Stimulated activated CD8-positive, alpha-beta memory T cell treated with anti-CD3 and anti-CD28 coated beads, Interleukin-15, amount 100 ng/mL, for 48 hours (primary cell): ENCODE measurements around the gene SFT2D3.

Source experiments
- DNase-seq, 2 donors: peaks; one replicate each; pipeline ENCODE4 v3.0.0-alpha.2; 2020; ENCODE audit warnings: low read depth in 2 of 2

SFT2D3 gene

DNA sequence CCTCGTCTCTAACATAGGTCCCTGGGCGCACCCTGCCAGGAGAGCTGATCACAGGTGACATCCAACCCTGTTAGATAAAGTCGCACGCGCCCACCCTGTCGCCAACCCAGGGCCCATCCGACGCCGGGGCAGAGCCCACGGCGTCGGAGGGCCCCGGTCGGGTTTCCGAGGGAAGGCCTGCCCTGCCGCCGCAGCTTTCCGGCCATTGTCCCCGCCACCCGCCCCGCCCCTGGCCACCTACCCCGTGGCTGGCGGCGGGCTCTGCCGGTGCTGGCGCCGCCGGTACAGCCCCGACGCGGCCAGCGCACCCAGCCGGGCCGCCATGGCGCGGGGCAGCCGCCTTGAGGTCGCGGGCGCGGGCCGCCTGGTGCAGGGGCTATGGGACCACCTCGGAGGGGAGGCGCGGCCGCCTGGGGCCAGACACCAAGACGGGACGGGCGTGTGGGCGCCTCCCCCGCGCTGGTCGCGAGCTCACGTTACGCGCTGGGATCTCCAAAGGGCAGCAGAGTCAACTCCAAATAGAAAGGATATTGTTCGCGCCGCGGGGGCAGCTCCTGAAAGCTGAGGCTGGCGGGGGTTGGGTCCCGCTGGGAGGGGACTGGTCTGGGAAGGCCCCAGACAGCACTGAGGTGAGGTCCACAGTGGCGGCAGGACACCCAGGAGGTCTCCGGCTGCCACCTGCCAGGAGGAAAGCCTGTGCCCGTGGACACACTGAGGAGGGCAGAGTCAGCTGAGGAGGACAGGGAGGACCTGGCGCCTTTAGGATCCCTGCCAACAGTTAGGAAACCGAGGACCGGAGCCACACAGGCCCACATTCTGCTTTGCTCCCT, 37.0 kb upstream of the SFT2D3 start:
- no peak for DNase-seq

DNA sequence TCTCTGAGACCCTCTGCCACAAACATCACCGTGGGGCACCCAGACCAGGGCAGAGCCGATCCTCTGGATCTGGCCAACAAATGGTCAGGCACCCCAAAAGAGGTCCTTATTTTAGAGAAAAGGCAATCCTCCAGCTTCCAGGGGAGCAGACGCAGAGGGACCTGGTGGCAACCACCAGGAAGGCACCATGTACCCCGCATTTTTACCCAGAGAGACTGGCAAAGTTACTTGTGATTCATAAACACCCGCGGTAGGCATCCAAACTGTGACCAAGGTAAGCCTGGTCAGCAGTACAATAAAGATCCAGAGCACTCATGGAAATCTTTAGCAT, 36.4 kb upstream of the SFT2D3 start:
- no peak for DNase-seq

DNA sequence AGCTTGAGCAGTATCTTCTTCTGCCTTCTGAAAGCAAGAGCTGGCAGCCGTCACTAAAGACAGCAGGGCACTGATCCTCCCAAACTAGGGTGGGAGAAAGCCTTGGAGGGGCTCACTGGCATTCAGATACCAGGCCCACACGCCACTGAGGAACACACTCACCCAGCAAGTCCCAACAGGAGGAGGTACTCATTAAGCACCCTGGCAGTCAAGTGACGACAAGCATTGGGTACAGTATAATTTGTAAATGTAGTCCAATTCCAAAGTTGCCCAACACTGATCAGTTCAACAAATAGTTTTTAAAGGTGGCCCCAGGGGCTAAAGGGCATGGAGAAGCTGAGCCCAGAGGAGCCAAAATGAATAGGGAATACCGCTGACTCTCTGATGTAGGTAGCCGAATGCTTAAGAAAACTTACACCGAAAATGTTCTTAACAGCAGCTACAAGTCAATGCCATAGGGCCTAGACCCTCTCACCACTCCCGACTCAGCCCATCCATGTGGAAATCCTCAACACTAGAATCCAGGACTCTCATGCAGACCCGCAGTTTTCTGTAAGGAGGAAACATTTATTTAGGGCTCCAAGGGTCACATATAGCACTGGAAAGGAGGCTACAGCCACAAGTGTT, 35.9 kb upstream of the SFT2D3 start:
- no peak for DNase-seq

DNA sequence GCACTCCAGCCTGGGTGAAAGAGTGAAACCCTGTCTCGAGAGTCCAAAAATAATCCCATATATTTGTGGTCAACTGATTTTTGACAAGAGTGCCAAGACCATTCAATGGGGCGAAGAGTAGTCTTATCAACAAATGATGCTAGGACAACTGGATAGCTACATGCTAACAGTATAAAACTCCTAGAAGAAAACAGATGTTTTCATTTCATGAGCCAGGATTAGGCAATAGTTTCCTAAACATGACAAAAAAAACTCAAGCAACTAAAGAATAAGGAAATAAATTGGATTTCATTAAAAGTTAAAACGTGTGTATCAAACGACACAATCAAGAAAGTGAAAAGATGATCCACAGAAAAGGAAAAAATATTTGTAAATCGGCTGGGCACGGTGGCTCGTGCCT, 32.2 kb upstream of the SFT2D3 start:
- no peak for DNase-seq

DNA sequence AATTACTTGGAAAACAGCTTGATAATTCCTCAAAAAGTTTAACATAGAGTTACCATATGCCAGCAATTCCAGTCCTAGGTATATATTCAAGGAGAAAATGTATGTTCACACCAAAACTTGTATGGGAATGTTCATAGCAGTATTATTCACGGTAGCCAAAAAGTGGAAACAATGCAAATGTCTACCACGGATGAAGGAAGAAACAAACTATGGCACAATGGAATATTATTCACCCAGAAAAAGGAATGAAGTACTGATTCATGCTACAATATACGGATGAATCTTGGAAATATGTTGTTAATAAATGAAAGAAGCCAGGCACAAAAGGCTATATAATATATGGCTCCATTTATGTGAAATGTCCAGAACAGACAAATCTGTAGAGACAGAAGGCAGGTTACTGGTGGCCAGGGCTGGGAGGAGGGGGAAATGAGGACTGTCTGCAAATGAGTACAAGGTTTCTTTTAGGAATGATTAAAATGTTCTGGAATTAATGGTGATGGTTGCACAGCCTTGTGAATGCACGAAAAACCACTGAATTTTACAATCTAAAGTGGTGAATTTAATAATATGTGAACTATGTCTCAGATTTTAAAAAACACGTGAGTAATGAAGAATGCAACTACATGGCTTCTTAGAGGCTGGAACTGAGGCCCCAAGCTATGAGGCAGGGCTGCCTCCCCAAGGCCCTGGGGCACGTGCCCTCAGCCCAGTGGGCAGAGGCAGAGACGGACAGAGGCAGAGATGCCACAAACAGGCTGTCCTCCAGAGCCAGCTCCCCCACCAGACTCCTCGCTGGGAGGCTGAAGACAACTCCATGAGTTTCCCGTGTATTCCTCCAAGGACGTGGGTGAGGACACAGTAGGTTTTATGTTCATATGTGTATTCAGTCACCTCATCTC, 31.0 kb upstream of the SFT2D3 start:
- no peak for DNase-seq

DNA sequence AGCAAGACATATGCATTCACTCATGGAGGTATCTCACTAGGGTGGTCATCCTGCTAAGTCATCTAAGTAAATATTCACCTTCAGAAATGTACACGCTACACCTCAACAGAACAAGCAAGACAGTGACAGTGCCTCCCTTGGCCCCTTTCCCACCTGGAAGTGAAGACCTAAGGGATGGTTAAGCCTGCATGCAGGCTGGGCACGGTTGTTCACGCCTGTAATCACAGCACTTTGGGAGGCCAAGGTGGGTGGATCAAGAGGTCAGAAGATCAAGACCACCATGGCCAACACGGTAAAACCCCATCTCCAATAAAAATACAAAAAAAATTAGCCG, 30.4 kb upstream of the SFT2D3 start:
- no peak for DNase-seq

DNA sequence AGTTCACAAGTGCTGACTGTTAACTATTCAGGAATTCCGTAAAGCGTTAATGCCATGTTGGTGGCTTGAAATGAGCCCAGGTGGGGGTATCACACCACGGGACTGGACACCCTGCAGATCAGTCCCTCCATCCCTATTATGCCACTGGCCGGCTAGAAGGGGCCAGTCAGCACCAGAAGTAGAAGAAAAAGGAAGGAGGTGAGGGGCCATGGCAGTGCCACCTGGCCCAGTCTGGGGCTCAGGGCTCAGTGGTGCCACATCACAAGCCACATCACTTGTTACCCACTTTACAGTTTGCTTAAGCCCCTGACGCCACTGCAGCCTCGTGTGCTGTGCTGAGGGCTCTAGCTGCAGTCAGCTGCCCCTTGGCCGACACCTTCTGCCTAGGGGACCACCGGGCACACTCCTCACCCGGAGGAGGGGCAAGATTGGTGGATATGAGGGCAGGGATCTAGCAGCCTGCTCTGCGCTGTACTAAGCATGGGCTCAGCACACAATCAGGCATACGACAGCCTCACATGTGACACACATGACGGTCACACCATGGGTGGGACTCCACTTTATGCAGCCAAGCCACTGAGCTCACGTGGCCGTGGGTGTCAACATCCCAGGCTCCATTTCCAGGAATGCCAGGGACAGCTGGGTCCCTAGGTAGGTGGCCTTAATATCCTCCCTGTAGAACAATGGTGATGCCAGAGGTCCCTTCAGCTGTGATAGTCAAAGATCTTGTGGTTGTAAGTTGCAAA, 29.6 kb upstream of the SFT2D3 start:
- DNase-seq, result no peak

DNA sequence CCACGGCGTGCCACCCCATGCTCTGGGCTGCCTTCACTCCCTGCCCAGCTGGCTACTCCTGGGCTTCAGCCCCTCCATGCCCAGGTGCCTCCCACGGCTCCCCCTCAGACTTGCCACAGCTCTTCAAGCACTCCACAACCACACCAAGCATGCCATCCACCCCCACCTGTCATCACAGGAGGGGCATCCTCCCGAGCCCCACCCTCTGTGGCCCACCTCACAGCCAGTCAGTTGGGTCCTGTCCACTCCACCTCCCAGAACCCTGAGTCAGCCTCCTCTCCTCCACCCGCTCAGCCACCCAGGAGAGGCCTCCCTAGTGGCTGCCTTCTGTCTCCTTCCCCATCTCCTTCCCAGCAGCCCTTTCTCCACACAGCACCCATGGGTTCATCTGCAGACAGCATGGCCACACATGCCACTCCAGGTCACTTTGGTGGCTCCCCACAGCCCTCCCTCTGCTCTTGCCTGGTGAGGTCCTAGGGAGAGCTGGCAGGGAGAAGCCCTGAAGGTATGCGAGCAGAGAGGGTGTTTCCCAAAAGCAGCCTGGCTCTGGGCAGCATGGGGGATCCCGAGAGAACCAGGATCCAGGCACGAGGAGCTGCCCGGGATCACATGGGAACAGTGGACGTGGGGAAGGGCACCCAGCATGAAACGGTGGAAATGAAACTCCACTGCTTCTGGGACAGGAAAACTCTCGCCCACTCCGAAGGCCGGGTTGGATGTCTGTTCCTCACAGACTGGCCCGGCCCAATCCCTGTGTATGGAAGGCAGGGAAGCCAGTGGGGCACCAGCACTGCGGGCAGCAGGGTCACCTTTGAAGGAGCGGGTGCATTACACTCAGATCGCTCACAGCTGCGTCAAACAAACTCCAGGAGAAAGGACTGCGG, 28.7 kb upstream of the SFT2D3 start:
- no peak for DNase-seq

DNA sequence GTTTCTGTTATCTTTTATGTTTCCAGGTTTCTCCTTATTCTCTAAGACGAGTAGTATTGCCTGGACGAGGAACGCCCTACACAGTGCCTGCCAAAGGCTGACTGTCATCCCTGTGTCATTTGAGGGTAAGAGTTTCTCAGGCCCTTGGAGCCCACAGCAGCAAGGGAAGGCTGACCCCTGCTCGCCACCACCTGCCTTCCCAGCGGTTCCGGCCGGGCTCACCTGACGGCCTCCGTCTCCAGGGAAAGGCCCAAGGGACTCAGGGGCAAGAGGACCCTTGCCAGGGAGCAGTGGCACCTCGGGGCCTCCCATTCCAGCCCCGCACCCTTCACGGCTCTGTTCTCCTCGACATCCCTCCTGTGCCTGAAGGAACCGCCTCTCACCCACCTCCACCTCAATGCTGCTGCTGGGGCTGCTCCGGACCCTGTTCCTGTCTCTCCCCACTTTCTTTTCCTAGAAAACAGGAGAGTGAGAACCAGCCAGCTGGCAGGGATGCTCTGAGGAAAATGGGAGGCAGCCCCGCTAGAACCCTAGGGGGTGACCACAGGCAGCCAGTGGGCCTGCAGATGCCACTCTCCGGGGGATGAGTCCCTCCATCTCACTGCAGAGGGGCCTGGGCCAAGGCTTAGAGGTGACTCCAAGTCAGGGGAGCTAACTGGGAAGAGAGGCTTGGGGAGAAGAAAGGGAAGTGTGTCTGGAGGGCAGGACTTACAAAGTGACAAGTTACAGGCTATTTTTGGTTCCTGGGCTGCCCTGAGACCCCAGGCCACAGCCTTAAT, 27.8 kb upstream of the SFT2D3 start:
- DNase-seq, result no peak

DNA sequence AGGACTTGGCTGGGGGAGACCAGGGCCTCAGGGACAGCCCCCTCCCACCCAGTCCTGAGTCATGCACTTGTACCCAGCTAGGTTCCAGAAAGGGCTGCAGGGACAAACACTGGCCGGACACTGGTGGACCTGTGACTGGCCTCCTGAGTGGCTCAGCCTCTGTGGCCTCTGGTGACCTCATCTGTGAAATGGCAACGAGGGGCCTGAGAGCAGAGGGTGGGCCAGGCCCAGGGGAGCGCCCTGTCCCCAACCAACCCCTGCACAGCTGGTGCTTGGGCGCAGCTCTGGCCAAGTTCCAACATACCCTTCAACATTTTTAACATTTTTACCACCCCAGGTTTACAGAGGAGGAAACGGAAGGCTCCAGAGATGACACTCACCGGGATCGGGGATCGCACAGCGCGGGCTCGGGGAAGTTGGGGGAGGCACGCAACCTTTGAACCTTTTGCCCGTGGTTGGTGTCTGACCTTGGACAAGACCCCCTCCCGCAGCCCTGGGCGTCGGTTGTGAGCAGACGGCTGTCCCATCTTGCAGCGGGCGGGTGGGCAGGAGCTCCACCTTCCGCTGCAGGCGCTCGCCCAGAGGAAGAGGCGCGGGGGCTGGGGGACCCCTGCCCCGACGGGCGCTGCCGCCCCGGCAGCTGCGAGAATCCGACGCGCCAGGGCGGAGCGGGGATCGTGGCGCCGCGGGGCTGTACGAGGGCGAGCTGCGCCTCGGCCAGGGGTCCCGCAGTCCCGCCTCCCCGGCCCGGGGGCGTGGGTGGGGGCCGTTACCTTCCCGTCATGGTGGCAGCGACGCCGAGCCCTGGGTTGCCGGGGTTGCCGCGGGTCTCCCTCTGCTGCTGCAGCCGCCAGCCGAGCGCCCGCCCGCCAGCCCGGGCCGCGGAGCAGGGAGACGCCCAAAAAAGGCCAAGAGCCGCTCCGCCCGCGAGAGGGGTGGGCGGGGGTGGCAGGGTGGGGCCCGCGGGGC, 26.8 kb upstream of the SFT2D3 start:
- no peak for DNase-seq

DNA sequence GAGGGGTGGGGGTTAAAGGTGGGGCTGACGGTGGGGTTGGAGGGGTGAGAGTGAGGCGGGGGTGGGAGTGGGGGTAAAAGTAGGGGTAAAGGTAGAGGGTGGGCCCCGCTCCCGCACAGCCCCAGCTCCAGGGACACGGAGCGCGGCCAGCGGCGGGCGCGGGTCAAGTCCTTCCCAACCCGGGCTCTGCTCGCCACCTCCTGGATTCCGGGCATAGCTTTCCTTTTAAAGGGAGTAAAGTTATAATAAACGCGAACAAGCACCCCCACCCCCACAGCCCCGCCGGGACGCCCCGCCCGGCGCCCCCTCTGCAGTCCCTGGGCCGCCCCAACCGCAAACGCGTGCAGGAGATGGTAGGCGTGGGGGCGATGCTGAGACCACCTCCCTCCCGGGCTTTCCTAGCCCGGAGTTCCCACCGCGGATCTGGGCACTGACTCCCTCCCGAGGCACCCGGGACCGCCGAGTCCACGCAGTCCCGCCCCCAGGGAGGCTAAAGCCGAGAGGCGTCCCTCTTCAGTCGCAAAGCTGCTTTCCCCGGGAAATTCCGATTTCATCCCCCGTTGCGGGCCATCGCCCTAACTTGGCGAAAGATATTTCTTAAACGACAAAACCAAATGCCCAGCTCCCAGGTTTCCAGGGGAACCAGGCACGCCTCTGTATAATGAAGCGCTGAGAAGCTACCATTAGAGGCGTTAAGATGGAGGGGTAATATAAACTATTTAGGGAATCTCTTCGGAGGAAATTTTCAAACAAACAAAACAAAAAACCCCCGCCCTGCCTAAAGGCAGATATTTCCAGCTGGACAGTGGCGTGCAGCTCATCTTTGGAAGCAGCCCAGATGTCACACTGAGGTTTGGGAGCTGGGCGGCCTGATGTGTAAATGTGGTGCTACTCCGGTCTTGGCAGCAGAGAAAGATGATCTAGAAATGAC, 25.7 kb upstream of the SFT2D3 start, which contains the start of gene LIMS2:
Gene LIMS2 (minus strand): TSS at position 200 of the 931 bp plus-strand sequence. CDS start 506 bp downstream, outside the sequence.
- DNase-seq, result no peak

DNA sequence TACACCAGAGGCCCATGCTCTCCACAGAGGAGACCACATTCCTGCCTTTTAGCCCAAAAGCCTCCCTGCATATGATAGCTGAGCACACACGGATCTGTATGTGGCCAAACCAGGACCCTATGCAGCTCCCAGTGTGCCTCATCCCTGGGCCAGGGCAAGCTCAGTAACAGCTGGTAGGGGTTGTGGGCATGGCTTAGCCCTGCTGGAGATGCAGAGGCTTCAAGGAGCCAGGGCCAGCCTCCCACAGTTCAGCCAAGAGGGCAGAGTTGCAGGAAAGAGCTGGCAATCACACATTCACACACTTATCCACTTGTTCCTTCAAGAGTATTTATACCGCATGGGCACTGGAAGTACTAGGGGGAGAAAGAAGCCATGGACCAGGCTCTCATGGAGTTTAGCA, 24.4 kb upstream of the SFT2D3 start:
- DNase-seq, result no peak

DNA sequence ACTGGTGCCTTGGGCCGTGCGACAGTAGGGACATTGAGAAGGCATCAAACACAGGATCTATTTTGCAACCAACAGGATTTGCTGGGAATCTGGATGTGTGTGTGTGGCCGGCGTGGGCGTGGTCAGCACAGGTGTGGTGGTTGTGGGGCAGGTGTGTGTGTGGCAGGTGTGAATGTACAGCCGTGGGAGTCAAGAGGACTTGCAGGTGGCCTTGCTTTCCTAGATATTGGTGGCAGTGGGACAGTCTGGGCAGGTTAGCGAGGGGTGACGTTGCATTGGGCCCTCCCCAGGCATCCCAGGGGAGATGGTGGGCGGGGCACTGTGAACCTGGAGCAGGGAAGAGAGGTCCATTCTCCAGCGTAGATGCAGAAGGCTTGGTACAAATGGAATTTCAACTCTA, 22.8 kb upstream of the SFT2D3 start:
- DNase-seq, result no peak

DNA sequence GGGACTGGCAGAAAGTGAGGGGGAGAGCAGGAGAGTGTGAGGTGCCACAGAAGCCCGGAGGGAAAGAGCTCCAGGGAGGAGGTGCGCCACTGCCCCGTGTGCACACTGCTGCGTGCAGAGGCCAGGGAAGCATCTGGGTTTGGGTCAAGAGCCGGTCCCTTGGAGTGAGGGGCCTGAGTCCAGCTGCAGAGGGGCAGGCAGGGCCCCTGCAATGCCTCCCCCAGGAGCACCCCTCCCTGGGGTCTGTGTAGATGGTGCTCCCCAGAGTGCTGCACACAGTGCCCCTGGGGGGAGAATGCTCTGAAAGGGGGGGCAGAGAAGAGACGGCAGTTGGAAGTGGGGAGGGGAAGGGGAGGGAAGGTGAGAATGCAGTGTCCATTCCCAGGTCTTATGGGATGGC, 22.3 kb upstream of the SFT2D3 start:
- DNase-seq, result no peak

DNA sequence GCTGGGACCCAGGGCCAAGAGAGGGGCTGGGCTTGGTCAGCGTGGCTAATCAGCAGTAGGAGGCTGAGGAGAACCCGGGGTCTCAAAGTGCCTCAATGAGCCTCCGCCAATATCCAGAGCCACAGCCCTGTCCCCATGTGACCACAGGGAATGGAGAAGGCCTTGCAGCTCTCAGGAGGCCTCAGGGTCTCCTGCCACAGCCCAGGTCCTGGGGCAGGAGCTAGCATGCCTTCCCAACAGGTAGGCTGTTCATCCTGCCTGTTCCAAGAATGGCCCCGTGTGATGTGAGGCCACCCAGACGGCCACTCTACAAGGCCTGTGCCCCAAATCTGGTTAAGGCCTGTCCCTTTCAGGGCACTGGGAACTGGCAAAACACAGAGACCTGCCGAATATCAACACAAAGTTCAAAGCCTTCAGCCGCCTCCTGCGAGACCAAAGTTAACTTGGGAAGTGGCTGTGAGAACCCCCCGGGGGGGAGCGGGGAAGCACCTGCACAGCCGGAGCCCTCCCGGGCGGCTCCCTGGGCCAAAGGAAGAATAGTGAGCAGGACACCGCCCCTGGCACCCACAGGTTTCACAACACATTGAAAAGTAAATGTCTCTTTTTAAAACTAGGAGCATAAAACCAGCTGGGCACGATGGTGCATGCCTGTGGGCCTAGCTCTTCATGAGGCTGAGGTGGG, 21.5 kb upstream of the SFT2D3 start:
- DNase-seq, result no peak

DNA sequence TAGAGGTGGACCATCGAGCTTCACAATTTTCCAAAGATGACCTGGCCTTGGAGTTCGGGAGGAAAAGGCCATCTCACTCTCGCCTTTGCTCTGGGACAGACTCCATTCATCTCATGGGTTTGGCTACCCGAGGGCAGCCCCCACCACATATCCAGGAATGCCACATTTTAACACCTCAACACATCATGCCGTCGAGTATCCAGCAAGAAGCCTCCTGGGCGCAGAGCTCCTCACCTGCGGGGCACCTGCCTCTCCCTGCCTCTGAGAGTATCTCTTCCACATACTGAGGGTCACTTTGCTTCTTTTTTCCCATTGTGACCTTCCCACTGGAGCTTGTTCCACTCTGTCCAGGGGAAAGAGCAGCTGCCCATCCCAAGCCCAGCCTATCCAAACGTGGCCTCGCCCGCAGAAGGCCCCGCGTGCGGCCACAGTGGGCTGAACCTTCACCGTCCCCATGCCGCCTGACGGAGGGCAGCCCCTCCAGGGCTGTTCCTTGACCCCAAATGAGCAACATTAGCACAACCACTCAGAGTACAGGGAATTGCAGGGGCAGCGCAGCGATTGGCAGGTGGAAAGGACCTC, 20.5 kb upstream of the SFT2D3 start:
- no peak for DNase-seq

DNA sequence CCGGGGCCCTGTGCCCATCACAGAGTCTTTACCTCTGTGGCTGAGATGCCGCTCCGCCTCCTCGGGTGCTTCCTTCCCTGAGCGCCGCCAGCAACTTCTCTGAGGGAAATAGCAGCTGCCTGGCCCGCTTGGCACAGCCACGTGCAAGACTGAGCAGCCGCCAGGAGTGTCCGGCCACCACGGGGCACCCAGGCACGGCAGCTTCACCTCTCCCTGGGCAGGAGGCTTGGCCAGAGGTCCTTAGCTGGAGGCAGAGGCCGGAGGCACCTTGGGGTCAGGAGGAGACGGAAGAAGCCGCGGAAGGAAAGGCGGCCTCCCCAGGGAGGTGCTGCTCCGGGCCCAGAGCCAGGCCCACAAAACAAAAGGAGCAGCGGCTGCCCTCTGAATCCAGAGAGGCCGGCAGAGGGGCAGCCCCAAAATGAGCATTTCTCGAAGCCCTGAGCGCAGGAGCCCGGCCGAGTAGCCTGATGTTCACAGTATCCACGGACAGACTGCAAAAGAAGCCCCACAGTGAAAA, 20.0 kb upstream of the SFT2D3 start:
- DNase-seq, result no peak
